HepG2 (cell line): ENCODE results near the gene ALG3. TPM values are rescaled to one million over a fixed set of nuclear protein-coding genes. Genes with fewer than 3 reads are reported as not detected.

Source experiments
- ATAC-seq: fragments of 200-7000 bp; cut with Tn5 transposase; 3 replicates; pipeline ENCODE4 v1.9.1; 2020; ENCODE audit warnings: mild to moderate bottlenecking, moderate library complexity
- BruUV-seq: library from RNA; stranded (reverse); fragments of 400-500 nt; replicated peaks from 2 replicates; lab custom pipeline; 2021; lab: Mats Ljungman, UMichigan
- CTCF ChIA-PET: fragments of 300-600 bp; formaldehyde crosslinking; extraction: SDS; loops from one replicate; lab custom pipeline; 2021; ENCODE audit warnings: low total read pairs, inconsistent platforms, low intra/inter-chr PET ratio; lab: Yijun Ruan, JAX
- POLR2A ChIA-PET: fragments of 350-600 bp; sonication (Branson Sonifier 250); formaldehyde crosslinking; loops from one replicate; lab custom pipeline; 2020; ENCODE audit warnings: antibody characterized with exemption, inconsistent platforms; lab: Yijun Ruan, JAX
- DNase-seq: peaks from one replicate; pipeline ENCODE4 v3.0.0-alpha.2; 2015; ENCODE audit warnings: low spot score
- FAIRE-seq: peaks from 3 replicates; lab custom pipeline; 2011; peaks lifted over from hg19 to GRCh38; lab: Jason Lieb, UNC
- H2AFZ ChIP-seq: one replicate; pipeline ENCODE4 v1.6.1; 2011; ENCODE audit warnings: low read length, inconsistent platforms
- H3K27ac ChIP-seq: fragments of 300-600 bp; 3 replicates; pipeline ENCODE4 v1.8.0; 2011; ENCODE audit warnings: mixed run types, mild to moderate bottlenecking, mixed read lengths, low read length, inconsistent platforms; ENCODE audit not compliant: insufficient read depth; ENCODE audit errors: extremely low read length
- H3K27me3 ChIP-seq, 2 experiments: fragments of 200-600 bp in 1 of 2; 2 replicates in 1 of 2; 3 replicates in 1 of 2; pipeline versions ENCODE4 v1.6.0 to v1.8.0; 2011; ENCODE audit warnings: low read length in 2 of 2, mild to moderate bottlenecking in 2 of 2, moderate library complexity in 2 of 2, inconsistent platforms in 1 of 2; ENCODE audit not compliant: insufficient read depth in 2 of 2, control insufficient read depth in 1 of 2
- H3K36me3 ChIP-seq, 2 experiments: fragments of 200-600 bp in 1 of 2; replicated peaks in 1 of 2; 2 replicates in 1 of 2; 3 replicates in 1 of 2; pipeline versions ENCODE4 v1.5.1 to v1.8.0; 2011; ENCODE audit warnings: low read length in 2 of 2, inconsistent platforms in 1 of 2; ENCODE audit not compliant: insufficient read depth in 2 of 2, control insufficient read depth in 1 of 2
- H3K4me1 ChIP-seq: 2 replicates; pipeline ENCODE4 v1.5.1; 2012; ENCODE audit warnings: low read length, inconsistent platforms; ENCODE audit not compliant: insufficient read depth
- H3K4me2 ChIP-seq: 2 replicates; pipeline ENCODE4 v1.6.0; 2011; ENCODE audit warnings: low read depth, low read length, inconsistent platforms
- H3K4me3 ChIP-seq, 3 experiments: fragments of 200-600 bp in 1 of 3; sonication (generic), shearing (Covaris generic) in 1 of 3; replicated peaks in 1 of 3; 2 replicates each; pipeline ENCODE4 v1.5.1; 2011 to 2016; ENCODE audit warnings: low read length in 3 of 3, inconsistent platforms in 2 of 3, low read depth in 2 of 3, mild to moderate bottlenecking in 2 of 3, control low read depth in 1 of 3, mixed read lengths in 1 of 3; ENCODE audit not compliant: insufficient read depth in 1 of 3
- H3K79me2 ChIP-seq: one replicate; pipeline ENCODE4 v1.6.1; 2011; ENCODE audit warnings: low read length, inconsistent platforms; ENCODE audit not compliant: insufficient read depth
- H3K9ac ChIP-seq: 2 replicates; pipeline ENCODE4 v1.6.0; 2011; ENCODE audit warnings: mild to moderate bottlenecking, low read depth, low read length, inconsistent platforms; ENCODE audit not compliant: insufficient read depth
- H3K9me3 ChIP-seq: 2 replicates; pipeline ENCODE4 v1.5.1; 2012; ENCODE audit warnings: mild to moderate bottlenecking, low read length
- H4K20me1 ChIP-seq: 2 replicates; pipeline ENCODE4 v1.6.0; 2011; ENCODE audit warnings: inconsistent platforms, mild to moderate bottlenecking, low read length, moderate library complexity; ENCODE audit not compliant: insufficient read depth
- FOXA1 ChIP-seq, 2 experiments: fragments of 450-650 bp in 1 of 2; sonication (generic) in 1 of 2; formaldehyde crosslinking in 1 of 2; IDR thresholded peaks; 2 replicates each; pipeline versions ENCODE4 v1.4.0 to v1.6.1; 2016 to 2020; ENCODE audit warnings: missing genetic modification reagents in 1 of 2
- FOXO1 ChIP-seq: sonication (generic); formaldehyde crosslinking; IDR thresholded peaks from 2 replicates; pipeline ENCODE4 v1.4.0; 2020; ENCODE audit warnings: missing genetic modification reagents
- IRF1 ChIP-seq: sonication (generic); formaldehyde crosslinking; IDR thresholded peaks from 2 replicates; pipeline ENCODE4 v1.4.0; 2020; ENCODE audit warnings: low read depth, mild to moderate bottlenecking, missing genetic modification reagents
- MXI1 ChIP-seq: IDR thresholded peaks from 3 replicates; pipeline ENCODE4 v1.6.1; 2012; ENCODE audit warnings: low read depth, low read length, inconsistent platforms, borderline replicate concordance
- NFYC ChIP-seq: IDR thresholded peaks from 2 replicates; pipeline ENCODE4 v1.6.1; 2016; ENCODE audit warnings: missing genetic modification reagents, missing compliant biosample characterization
- POGK ChIP-seq: sonication (generic); formaldehyde crosslinking; conservative IDR thresholded peaks from 2 replicates; pipeline ENCODE4 v1.8.0; 2022; ENCODE audit warnings: mild to moderate bottlenecking, moderate library complexity, missing genetic modification reagents
- REXO4 ChIP-seq: sonication (generic); formaldehyde crosslinking; IDR thresholded peaks from 2 replicates; pipeline ENCODE4 v1.8.0; 2022; ENCODE audit warnings: missing genetic modification reagents, mild to moderate bottlenecking, borderline replicate concordance
- ZBTB14 ChIP-seq: sonication (generic); formaldehyde crosslinking; IDR thresholded peaks from 2 replicates; pipeline ENCODE4 v1.4.0; 2020; ENCODE audit warnings: missing genetic modification reagents
- ZNF503 ChIP-seq: sonication (generic); formaldehyde crosslinking; IDR thresholded peaks from 2 replicates; pipeline ENCODE4 v1.4.0; 2020; ENCODE audit warnings: missing genetic modification reagents
- ZNF543 ChIP-seq: sonication (generic); formaldehyde crosslinking; IDR thresholded peaks from 2 replicates; pipeline ENCODE4 v1.4.0; 2020; ENCODE audit warnings: mild to moderate bottlenecking, missing genetic modification reagents
- ZNF552 ChIP-seq: sonication (generic); formaldehyde crosslinking; IDR thresholded peaks from 2 replicates; pipeline ENCODE4 v1.9.0; 2022; ENCODE audit warnings: missing genetic modification reagents, mild to moderate bottlenecking, borderline replicate concordance
- ZNF556 ChIP-seq: sonication (generic); formaldehyde crosslinking; IDR thresholded peaks from 2 replicates; pipeline ENCODE4 v1.4.0; 2020; ENCODE audit warnings: mild to moderate bottlenecking, missing genetic modification reagents, borderline replicate concordance
- ZNF563 ChIP-seq: sonication (generic); formaldehyde crosslinking; IDR thresholded peaks from 2 replicates; pipeline ENCODE4 v1.8.0; 2022; ENCODE audit warnings: mild to moderate bottlenecking, moderate library complexity, missing genetic modification reagents
- ZNF777 ChIP-seq: sonication (generic); formaldehyde crosslinking; IDR thresholded peaks from 2 replicates; pipeline ENCODE4 v1.4.0; 2020; ENCODE audit warnings: missing genetic modification reagents
- ZSCAN25 ChIP-seq: sonication (generic); formaldehyde crosslinking; IDR thresholded peaks from 2 replicates; pipeline ENCODE4 v1.8.0; 2022; ENCODE audit warnings: mild to moderate bottlenecking, missing genetic modification reagents
- WGBS: methylation state at CpG from one replicate; pipeline ENCODE4 v1.1.6; 2017; ENCODE audit warnings: low lambda C conversion rate; 5-methylcytosine and 5-hydroxymethylcytosine counted together
- in situ Hi-C: cut with HindIII; loops from 2 replicates; pipeline ENCODE4 v1.10.0; 2017; ENCODE audit warnings: low pct_unique_long_range_greater_than_20kb; ENCODE audit not compliant: extremely low pct_ligation_motif_present
- intact Hi-C: fragments of 100-400 bp; cut with micrococcal nuclease; formaldehyde crosslinking; loops from one replicate; pipeline ENCODE4 v1.10.0; 2022; ENCODE audit not compliant: unreplicated experiment
- polyA plus RNA-seq, 8 experiments: library from polyadenylated mRNA; depleted of rRNA in 3 of 8; stranded (reverse) in 7 of 8; unstranded in 1 of 8; fragments of >200 nt; fragmentation: Illumina TruSeq in 4 of 8; extraction: Trizol in 4 of 8; gene quantifications; 2 replicates each; pipeline versions ENCODE4 v1.2.1 to v1.2.3, GENCODE V29; 2011 to 2016; ENCODE audit warnings: low read depth in 4 of 8, missing spikeins in 1 of 8, mixed read lengths in 1 of 8; ENCODE audit not compliant: insufficient read depth in 1 of 8
- total RNA-seq, 5 experiments: library from RNA; depleted of rRNA; stranded (reverse); fragments of >200 nt; fragmentation: Illumina TruSeq; extraction: Trizol; gene quantifications; 2 replicates each; pipeline ENCODE4 v1.2.3, GENCODE V29; 2016; ENCODE audit warnings: low read depth in 1 of 5

ALG3 gene
- total and polyA plus RNA-seq, 2 of the 13 experiments (the other 11 are each of a cell fraction or from before 2014, with no cell fraction given) = 46.6 to 57.1 TPM

- no peak for TF ChIP-seq REXO4
- TF ChIP-seq ZNF543 = no peak
- TF ChIP-seq NFYC (CRISPR knock-in tag) = no peak
- no peak for TF ChIP-seq ZBTB14
- TF ChIP-seq, all 625 proteins: peak for 0
Observed at GRCh38 chr3:184231671-184232070, 17.1 kb downstream of the ALG3 start (continued).

- Histone ChIP-seq H2AFZ (no peak overlapping the region), H3K27ac (no peak overlapping the region), H3K4me2 (peak overlapping the region; percentile 98), H3K9ac (no peak overlapping the region), H3K27me3 (peaks cover 15 to 74% of the 10 kb centered on the region in 2 experiments; a peak in 4 of 5 replicates), H3K4me3 (peak overlapping the region; percentile 56 to 80 (median 69); a peak in 4 of 6 replicates), H3K79me2 (no peaks in the 10 kb centered on the region), H3K4me1 (peaks cover 11% of the 10 kb centered on the region; the same call in 1 of the 2 replicates), H4K20me1 (peaks cover 5% of the 10 kb centered on the region; the same call in 1 of the 2 replicates), H3K36me3 (no peaks in the 10 kb centered on the region), H3K9me3 (no peaks in the 10 kb centered on the region)
- ChIA-PET CTCF (no interaction called here), POLR2A (interaction anchor here (0.8 to 2.1 kb wide), 5 partner anchors 10 to 86 kb away, joined by 3 to 8 read pairs (median 4); partner anchors contain the start of gene DVL3)
- BruUV-seq = no TSS peak
- FAIRE-seq (no peak), DNase-seq (no peak), ATAC-seq (no peak)
- in situ Hi-C loops = loop anchor here (5.0 kb wide), 1 partner anchor 334 kb away; no protein-coding TSS in a partner anchor
- WGBS = 24% methylated on average over 9 of the region's 79 CpGs
- intact Hi-C loops = no loop called here
- TF ChIP-seq ZSCAN25 (CRISPR knock-in tag) (no peak), FOXO1 (no peak), FOXA1 (IDR thresholded peaks at IDR 0.05) (no peak), FOXA1 (CRISPR knock-in tag; IDR thresholded peaks at IDR 0.05) (no peak), ZNF563 (0 out of 2 replicates have a peak, but pooled peaks have one; percentile 8), POGK (CRISPR knock-in tag) (0 out of 2 replicates have a peak, but pooled peaks have one; percentile 17), MXI1 (no peak), ZNF503 (CRISPR knock-in tag) (no peak), ZNF556 (no peak), ZNF777 (CRISPR knock-in tag) (0 out of 2 replicates have a peak, but pooled peaks have one; percentile 6), IRF1 (CRISPR knock-in tag) (no peak), ZNF543 (no peak), ZNF552 (no peak)
Observed at GRCh38 chr3:184230603-184231528, 17.9 kb downstream of the ALG3 start.
